Chondrocyte (in vitro differentiated cells): ENCODE results near the gene HSPA1B. TPM values are rescaled to one million over a fixed set of nuclear protein-coding genes. Genes with fewer than 3 reads are reported as not detected.

ENCODE experiments used
- DNase-seq: peaks from one replicate; pipeline ENCODE4 v3.0.0; 2021; ENCODE audit warnings: mixed read lengths, low spot score
- H3K27ac Mint-ChIP-seq: one replicate; pipeline ENCODE4 v1.8.0; 2021; ENCODE audit warnings: mild to moderate bottlenecking, moderate library complexity, mixed read lengths; ENCODE audit not compliant: unreplicated experiment
- H3K27me3 Mint-ChIP-seq: 2 replicates; pipeline ENCODE4 v1.8.0; 2021; ENCODE audit warnings: low read depth, mixed read lengths
- H3K36me3 Mint-ChIP-seq: 2 replicates; pipeline ENCODE4 v1.8.0; 2021; ENCODE audit warnings: low read depth, mixed read lengths
- H3K4me1 Mint-ChIP-seq: 2 replicates; pipeline ENCODE4 v1.8.0; 2021; ENCODE audit warnings: low read depth, mild to moderate bottlenecking, mixed read lengths
- H3K4me3 Mint-ChIP-seq: one replicate; pipeline ENCODE4 v1.8.0; 2021; ENCODE audit warnings: mild to moderate bottlenecking, moderate library complexity, mixed read lengths; ENCODE audit not compliant: unreplicated experiment
- H3K9me3 Mint-ChIP-seq: 2 replicates; pipeline ENCODE4 v1.8.0; 2021; ENCODE audit warnings: low read depth, mixed read lengths
- CTCF ChIP-seq: fragments of 200-600 bp; sonication (generic); IDR thresholded peaks from 2 replicates; pipeline ENCODE4 v1.5.0; 2021; ENCODE audit warnings: antibody characterized with exemption, mild to moderate bottlenecking, moderate library complexity
- long read RNA-seq: library from polyadenylated mRNA; stranded (forward); transcript quantifications from one replicate; pipeline ENCODE4 v2.0.0, GENCODE V29; 2021
- total RNA-seq: library from RNA; stranded (reverse); gene quantifications from 3 replicates; pipeline ENCODE4 v1.2.1, GENCODE V29; 2021

Gene HSPA1B
- 46.8 to 57.9 TPM (median 50.4 TPM) in 3 replicates for total RNA-seq
- long read RNA-seq, transcript HSPA1B-201 (1 exons, 2,521 nt) = major isoform, 22 of 22 reads
- long read RNA-seq, partial matches to known transcripts = 0 of 22 reads
- long read RNA-seq, other reads (novel, unspliced or antisense) = 0 of 22 reads

DNA sequence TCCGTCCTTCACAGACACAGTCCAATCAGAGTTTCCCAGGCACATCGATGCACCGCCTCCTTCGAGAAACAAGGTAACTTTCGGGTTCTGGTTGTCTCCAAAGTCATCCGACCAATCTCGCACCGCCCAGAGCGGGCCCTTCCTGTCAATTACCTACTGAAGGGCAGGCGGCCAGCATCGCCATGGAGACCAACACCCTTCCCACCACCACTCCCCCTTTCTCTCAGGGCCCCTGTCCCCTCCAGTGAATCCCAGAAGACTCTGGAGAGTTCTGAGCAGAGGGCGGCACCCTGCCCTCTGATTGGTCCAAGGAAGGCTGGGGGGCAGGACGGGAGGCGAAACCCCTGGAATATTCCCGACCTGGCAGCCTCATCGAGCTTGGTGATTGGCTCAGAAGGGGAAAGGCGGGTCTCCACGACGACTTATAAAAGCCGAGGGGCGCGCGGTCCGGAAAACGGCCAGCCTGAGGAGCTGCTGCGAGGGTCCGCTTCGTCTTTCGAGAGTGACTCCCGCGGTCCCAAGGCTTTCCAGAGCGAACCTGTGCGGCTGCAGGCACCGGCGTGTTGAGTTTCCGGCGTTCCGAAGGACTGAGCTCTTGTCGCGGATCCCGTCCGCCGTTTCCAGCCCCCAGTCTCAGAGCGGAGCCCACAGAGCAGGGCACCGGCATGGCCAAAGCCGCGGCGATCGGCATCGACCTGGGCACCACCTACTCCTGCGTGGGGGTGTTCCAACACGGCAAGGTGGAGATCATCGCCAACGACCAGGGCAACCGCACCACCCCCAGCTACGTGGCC, at the start of gene HSPA1B:
HSPA1B (plus strand) TSS at position 453 of the 794 bp plus-strand sequence; CDS start at position 666, 213 bp downstream.
- H3K27ac Mint-ChIP-seq = peak within 1 kb of the TSS; percentile 98
- H3K36me3 Mint-ChIP-seq = no peaks in the 10 kb centered on the region
- no peak for TF ChIP-seq CTCF
- H3K27me3 Mint-ChIP-seq = no peaks in the 10 kb centered on the region
- peak; percentile 99 for DNase-seq
- no peaks in the 10 kb centered on the region for H3K9me3 Mint-ChIP-seq
- peak within 1 kb of the TSS; percentile 86 for H3K4me3 Mint-ChIP-seq
- peaks cover 44% of the 10 kb centered on the region for H3K4me1 Mint-ChIP-seq

GRCh38 chr6:31778193-31778592, 49.3 kb upstream of the HSPA1B start:
- H3K27ac Mint-ChIP-seq = no peak overlapping the region

DNA sequence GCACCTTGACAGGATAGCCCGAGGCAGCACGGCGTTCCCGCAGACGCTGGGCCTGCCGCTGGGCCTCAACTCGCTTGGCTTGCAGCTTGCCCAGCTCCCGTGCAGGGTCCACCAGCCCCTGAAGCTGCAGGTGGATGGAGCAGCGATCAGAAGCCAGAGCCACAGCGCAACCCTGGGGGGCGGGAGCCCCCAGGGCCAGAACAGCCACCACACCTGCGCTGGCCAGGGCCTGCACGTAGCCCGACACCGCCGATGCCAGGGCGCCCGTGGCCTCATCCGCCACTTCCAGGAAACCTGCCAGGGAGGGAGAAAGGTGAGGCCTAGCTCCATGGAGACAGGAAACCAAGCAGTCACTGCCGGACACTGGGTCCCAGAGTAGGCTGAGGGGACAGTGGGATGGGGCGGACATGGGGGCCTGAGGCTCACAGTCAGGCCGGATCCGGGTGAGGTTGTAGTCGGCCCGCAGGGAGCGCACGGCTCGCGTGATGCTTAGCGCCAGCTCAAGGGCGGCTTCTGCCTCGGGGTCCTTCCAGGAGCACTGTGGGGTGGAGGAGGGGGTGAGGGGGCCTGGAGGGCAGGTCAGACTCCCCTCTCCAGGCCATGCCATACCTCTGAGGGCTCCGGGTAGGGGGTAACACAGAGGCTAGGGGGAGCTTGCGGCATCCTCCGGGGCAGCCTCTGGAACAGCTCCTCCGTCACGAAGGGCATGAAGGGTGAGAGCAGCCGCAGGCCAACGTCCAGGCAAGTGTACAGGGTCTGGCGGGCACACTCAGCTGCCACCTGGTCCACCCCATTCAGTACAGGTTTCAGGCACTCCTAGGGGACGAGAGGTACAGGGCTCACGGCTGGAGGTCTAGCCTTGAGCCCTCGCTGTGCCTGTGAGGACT, 48.3 kb upstream of the HSPA1B start:
- Mint-ChIP-seq H3K27me3 (no peaks in the 10 kb centered on the region), H3K9me3 (no peaks in the 10 kb centered on the region), H3K27ac (no peak overlapping the region), H3K36me3 (peaks cover 23% of the 10 kb centered on the region), H3K4me1 (peaks cover 10% of the 10 kb centered on the region), H3K4me3 (no peak overlapping the region)
- DNase-seq = no peak
- TF ChIP-seq CTCF = no peak

More at GRCh38 chr6:31778193-31778592, 49.3 kb upstream of the HSPA1B start:
- no peak for DNase-seq
- TF ChIP-seq CTCF = no peak
- no peak overlapping the region for H3K4me3 Mint-ChIP-seq
- H3K36me3 Mint-ChIP-seq = peaks cover 19% of the 10 kb centered on the region
- no peaks in the 10 kb centered on the region for H3K9me3 Mint-ChIP-seq
- H3K4me1 Mint-ChIP-seq = peaks cover 10% of the 10 kb centered on the region
- no peaks in the 10 kb centered on the region for H3K27me3 Mint-ChIP-seq

GRCh38 chr6:31779908-31780307, 47.6 kb upstream of the HSPA1B start:
- H3K27ac Mint-ChIP-seq = no peak overlapping the region
- no peak overlapping the region for H3K4me3 Mint-ChIP-seq
- no peaks in the 10 kb centered on the region for H3K27me3 Mint-ChIP-seq
- TF ChIP-seq CTCF = no peak
- peaks cover 29% of the 10 kb centered on the region for H3K36me3 Mint-ChIP-seq
- H3K9me3 Mint-ChIP-seq = no peaks in the 10 kb centered on the region
- DNase-seq = no peak
- H3K4me1 Mint-ChIP-seq = peaks cover 10% of the 10 kb centered on the region
